RWPE1 (cell line): ENCODE results near the gene FGF22.

Experiments
- CTCF ChIA-PET: fragments of 350-600 bp; sonication (Branson Sonifier 250); formaldehyde crosslinking; extraction: SDS; loops from one replicate; lab custom pipeline; 2021; lab: Yijun Ruan, JAX
- POLR2A ChIA-PET: fragments of 400-600 bp; formaldehyde crosslinking; extraction: SDS; loops from one replicate; lab custom pipeline; 2020; ENCODE audit warnings: antibody characterized with exemption; ENCODE audit not compliant: low non-redundant PET; lab: Yijun Ruan, JAX
- DNase-seq: peaks from one replicate; pipeline ENCODE4 v3.0.0; 2012; ENCODE audit warnings: low spot score
- H3K27ac ChIP-seq: fragments of 450-650 bp; 2 replicates; pipeline ENCODE4 v1.5.1; 2017
- CTCF ChIP-seq: fragments of 450-650 bp; conservative IDR thresholded peaks from 2 replicates; pipeline ENCODE4 v1.5.1; 2017; ENCODE audit warnings: low read depth, mild to moderate bottlenecking

FGF22 gene

GRCh38 chr19:648305-648704, 8.6 kb downstream of the FGF22 start:
- ChIA-PET POLR2A (interaction anchor here (0.6 kb wide), 1 partner anchor 165 kb away, joined by 4 read pairs; no protein-coding TSS in a partner anchor), CTCF (no interaction called here)
- no peak for TF ChIP-seq CTCF
- DNase-seq: no peak
- H3K27ac ChIP-seq: no peak overlapping the region

GRCh38 chr19:648904-649801, 9.5 kb downstream of the FGF22 start:
- H3K27ac ChIP-seq: no peak overlapping the region
- no peak for TF ChIP-seq CTCF
- ChIA-PET POLR2A (interaction anchor here (0.7 kb wide), 1 partner anchor 51 kb away, joined by 3 read pairs; no protein-coding TSS in a partner anchor), CTCF (no interaction called here)
- no peak for DNase-seq

- DNase-seq: no peak
- CTCF ChIA-PET: no interaction called here
- H3K27ac ChIP-seq: no peak overlapping the region; the same call in 1 of the 2 replicates
- TF ChIP-seq CTCF: no peak
- POLR2A ChIA-PET: interaction anchor here (0.6 kb wide), 1 partner anchor 12 kb away, joined by 3 read pairs; no protein-coding TSS in a partner anchor
These were observed 10.4 kb downstream of the FGF22 start for GRCh38 chr19:650121-650520.

- DNase-seq: no peak
- no peak overlapping the region for H3K27ac ChIP-seq
- TF ChIP-seq CTCF: no peak
- POLR2A ChIA-PET: no interaction called here
- CTCF ChIA-PET: no interaction called here
These were observed 11.6 kb downstream of the FGF22 start for GRCh38 chr19:651114-651818.

- POLR2A ChIA-PET: no interaction called here
- no peak for DNase-seq
- H3K27ac ChIP-seq: peak overlapping the region; percentile 11; the same call in 1 of the 2 replicates
- TF ChIP-seq CTCF: no peak
- CTCF ChIA-PET: no interaction called here
These were observed 12.3 kb downstream of the FGF22 start for GRCh38 chr19:651991-652390.
